ENCODE measurements around the gene PKDCC.
A peak's percentile ranks its signal among the peaks of the same experiment; 100 is the strongest.

Gene PKDCC

GRCh38 chr2:42008241-42008921 is 39.4 kb upstream of the PKDCC start:
- no peak for TF ChIP-seq CTCF (conservative IDR thresholded peaks at IDR 0.05; ENCODE audit: control insufficient read depth, insufficient read depth, low read depth, low read length)
- DNase-seq (ENCODE audit: low read depth), result peak; percentile 31
- H3K4me3 ChIP-seq (ENCODE audit: control insufficient read depth, low read depth, low read length), result no peak overlapping the region

GRCh38 chr2:42009657-42010580 is 37.9 kb upstream of the PKDCC start:
- H3K4me3 ChIP-seq (ENCODE audit: control insufficient read depth, low read depth, low read length), result no peak overlapping the region
- peak; percentile 19 for DNase-seq (ENCODE audit: low read depth)
- TF ChIP-seq CTCF (conservative IDR thresholded peaks at IDR 0.05; ENCODE audit: control insufficient read depth, insufficient read depth, low read depth, low read length), result no peak

- TF ChIP-seq CTCF (conservative IDR thresholded peaks at IDR 0.05; ENCODE audit: control insufficient read depth, insufficient read depth, low read depth, low read length), result no peak
- H3K4me3 ChIP-seq (ENCODE audit: control insufficient read depth, low read depth, low read length), result no peak overlapping the region
- DNase-seq (ENCODE audit: low read depth), result peak; percentile 86
Measured at GRCh38 chr2:42010743-42011298, 37.0 kb upstream of the PKDCC start.

GRCh38 chr2:42012137-42012536 is 35.7 kb upstream of the PKDCC start:
- no peak for TF ChIP-seq CTCF (conservative IDR thresholded peaks at IDR 0.05; ENCODE audit: control insufficient read depth, insufficient read depth, low read depth, low read length)
- no peak for DNase-seq (ENCODE audit: low read depth)
- no peak overlapping the region for H3K4me3 ChIP-seq (ENCODE audit: control insufficient read depth, low read depth, low read length)

DNA sequence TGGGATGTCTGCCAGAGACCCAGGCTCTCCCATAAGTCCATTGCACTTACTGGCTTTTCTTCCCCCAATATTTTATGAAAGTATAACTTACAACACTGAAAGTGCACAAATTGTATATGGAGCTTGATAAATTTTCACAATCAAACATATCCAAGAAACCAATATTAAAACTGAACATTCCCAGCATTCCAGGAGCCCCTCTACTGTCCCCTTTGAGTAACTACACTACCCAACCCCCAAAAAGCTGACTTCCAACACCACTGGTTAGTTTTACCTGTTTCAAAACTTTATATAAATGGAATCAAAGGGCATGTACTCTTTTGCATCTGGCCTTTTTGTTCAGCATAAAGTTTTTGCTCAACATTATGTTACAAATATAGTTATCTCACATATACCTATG is 35.2 kb upstream of the PKDCC start:
- peak; percentile 9 for TF ChIP-seq CTCF (conservative IDR thresholded peaks at IDR 0.05; ENCODE audit: control insufficient read depth, insufficient read depth, low read depth, low read length)
- H3K4me3 ChIP-seq (ENCODE audit: control insufficient read depth, low read depth, low read length), result no peak overlapping the region
- no peak for DNase-seq (ENCODE audit: low read depth)

- DNase-seq (ENCODE audit: low read depth), result peak; percentile 59
- no peak for TF ChIP-seq CTCF (conservative IDR thresholded peaks at IDR 0.05; ENCODE audit: control insufficient read depth, insufficient read depth, low read depth, low read length)
- no peak overlapping the region for H3K4me3 ChIP-seq (ENCODE audit: control insufficient read depth, low read depth, low read length)
Measured at GRCh38 chr2:42013409-42013808, 34.4 kb upstream of the PKDCC start.

All from fibroblast of mammary gland (primary cell).